ENCODE data around the gene P2RX2. TPM values are rescaled to one million over a fixed set of nuclear protein-coding genes. Genes with fewer than 3 reads are reported as not detected.
A peak's percentile ranks its signal among the peaks of the same experiment; 100 is the strongest.

The P2RX2 gene
- total RNA-seq (2012; rRNA removed), result not detected in 2 replicates
- not detected in 2 replicates for polyA plus RNA-seq (2012; rRNA removed)
- polyA plus RNA-seq (2012; cell fraction: cytosol; rRNA removed), result not detected in 2 replicates
- not detected in 2 replicates for polyA plus RNA-seq (2012; cell fraction: nucleus; rRNA removed; ENCODE audit: low replicate concordance)
- Bru-seq, nascent RNA, result not detected
- BruChase-seq, experiment 1, labeled RNA remaining after a 6-hour chase, result not detected
- percentile 13 among the genes with signal in this experiment for BruChase-seq, experiment 2, labeled RNA remaining after a 2-hour chase
- long read RNA-seq, result 0 reads

DNA sequence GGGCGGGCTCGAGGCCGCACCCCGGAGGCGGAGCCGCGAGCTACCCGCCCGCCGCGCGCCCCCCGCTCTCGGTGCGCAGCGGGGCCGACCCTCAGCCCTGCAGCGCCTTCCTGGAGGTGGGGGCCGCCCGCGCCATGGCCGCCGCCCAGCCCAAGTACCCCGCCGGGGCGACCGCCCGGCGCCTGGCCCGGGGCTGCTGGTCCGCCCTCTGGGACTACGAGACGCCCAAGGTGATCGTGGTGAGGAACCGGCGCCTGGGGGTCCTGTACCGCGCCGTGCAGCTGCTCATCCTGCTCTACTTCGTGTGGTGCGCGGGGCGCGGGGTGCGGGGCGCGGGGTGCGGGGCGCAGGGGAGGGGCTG, at the start of gene P2RX2:
P2RX2 (plus strand) TSS at position 94 of the 361 bp plus-strand sequence; CDS start at position 135, 41 bp downstream.
- ChIA-PET POLR2A (ENCODE audit: unreplicated experiment) (no interaction called here), CTCF (interaction anchor here (1.5 kb wide), 1 partner anchor 20 kb away, joined by 4 read pairs; no protein-coding TSS in a partner anchor)
- Histone ChIP-seq H3K9me1 (ENCODE audit: insufficient read depth, low read length) (peaks cover 7% of the 10 kb centered on the region; the same call in 1 of the 2 replicates), H3K9ac (ENCODE audit: low read depth, low read length) (no peak within 1 kb of the TSS), H3K23ac (ENCODE audit: low read depth, low read length) (no peak within 1 kb of the TSS), H4K20me1 (ENCODE audit: insufficient read depth, low read length) (no peaks in the 10 kb centered on the region), H2AK5ac (ENCODE audit: low read depth, low read length) (no peak within 1 kb of the TSS), H3K4ac (ENCODE audit: low read depth, low read length) (no peak within 1 kb of the TSS), H2AK9ac (replicated peaks; ENCODE audit: low read depth, low read length, poor library complexity) (peak within 1 kb of the TSS; percentile 42), H3K27ac (ENCODE audit: insufficient read depth, low read length) (no peak within 1 kb of the TSS), H3K18ac (ENCODE audit: low read depth, low read length) (no peak within 1 kb of the TSS), H3K79me1 (ENCODE audit: low read depth in 1 of 2, low read length in 2 of 2) (no peaks in the 10 kb centered on the region), H3K9me3 (ENCODE audit: control insufficient read depth, insufficient read depth, low read length) (peaks cover 20% of the 10 kb centered on the region), H4K8ac (ENCODE audit: low read depth in 2 of 2, low read length in 2 of 2) (no peak within 1 kb of the TSS), H4K5ac (ENCODE audit: low read depth, low read length) (no peak within 1 kb of the TSS), H3K4me1 (ENCODE audit: control insufficient read depth, insufficient read depth, low read length) (peaks cover 12% of the 10 kb centered on the region), H2BK5ac (ENCODE audit: low read depth, low read length, poor library complexity, severe bottlenecking) (no peak within 1 kb of the TSS), H2BK120ac (ENCODE audit: low read depth, low read length) (no peak within 1 kb of the TSS), H3K36me3 (ENCODE audit: control insufficient read depth, insufficient read depth, low read length) (no peaks in the 10 kb centered on the region), H4K91ac (ENCODE audit: insufficient read depth, low read depth, low read length) (no peak within 1 kb of the TSS), H3K4me2 (ENCODE audit: low read depth, low read length) (no peak within 1 kb of the TSS), H3K56ac (ENCODE audit: extremely low read depth, insufficient read depth, low read length) (no peak within 1 kb of the TSS), H3K14ac (replicated peaks; ENCODE audit: low read depth, low read length) (no peak within 1 kb of the TSS), H2AFZ (replicated peaks; ENCODE audit: low read length, poor library complexity) (peak within 1 kb of the TSS; percentile 3), H2BK20ac (ENCODE audit: low read depth, low read length) (no peak within 1 kb of the TSS), H3K27me3 (ENCODE audit: control insufficient read depth, insufficient read depth, low read length) (peaks cover 40% of the 10 kb centered on the region), H3K4me3 (ENCODE audit: insufficient read depth, low read depth, low read length) (no peak within 1 kb of the TSS), H2BK15ac (ENCODE audit: low read depth, low read length) (no peak within 1 kb of the TSS)
- TF ChIP-seq BHLHE40 (IDR thresholded peaks at IDR 0.05; ENCODE audit: low read depth, low read length) (no peak), RFX5 (IDR thresholded peaks at IDR 0.05; ENCODE audit: low read depth, low read length) (no peak), FOS (IDR thresholded peaks at IDR 0.05; ENCODE audit: low read depth, low read length) (no peak)
- BruUV-seq (replicated peaks), result no TSS peak
- intact Hi-C loops (cut with micrococcal nuclease) (loop anchor here (5.0 kb wide), 1 partner anchor 466 kb away; no protein-coding TSS in a partner anchor), in situ Hi-C loops (cut with MboI; ENCODE audit: low sequenced_read_pairs) (loop anchor here (5.0 kb wide), 1 partner anchor 201 kb away; no protein-coding TSS in a partner anchor), dilution Hi-C loops (cut with HindIII; ENCODE audit: low sequenced_read_pairs, unreplicated experiment) (no loop called here)
- WGBS, 2 experiments (ENCODE audit: extremely low coverage in 2 of 2, insufficient read length in 1 of 2), result 3% methylated on average over 11 of the region's 49 CpGs; no CpG with 5 or more reads in 1 of the 2 experiments
- ATAC-seq (ENCODE audit: low read depth), result no peak
- no peak for DNase-seq

All from IMR-90 (cell line).